Smooth muscle cell of the brain vasculature (primary cell): ENCODE data around the gene OR10Z1.

Experiments
- DNase-seq: peaks from one replicate; pipeline ENCODE4 v3.0.0-alpha.2; 2012; ENCODE audit warnings: low read depth, low spot score

Gene OR10Z1

GRCh38 chr1:158604968-158605367 lies at the start of gene OR10Z1:
Gene OR10Z1, plus strand, starts transcription at chr1:158605268. Its CDS starts 1,171 bp downstream, at chr1:158606439.
- DNase-seq: no peak

GRCh38 chr1:158559696-158560095 lies 45.4 kb upstream of the OR10Z1 start:
- DNase-seq: no peak

- DNase-seq: no peak
These were observed 41.2 kb upstream of the OR10Z1 start for GRCh38 chr1:158563853-158564252.

- DNase-seq: no peak
These were observed 40.5 kb upstream of the OR10Z1 start for GRCh38 chr1:158564608-158565007.

- DNase-seq: no peak
These were observed 34.6 kb upstream of the OR10Z1 start, which contains the start of gene OR6P1 for GRCh38 chr1:158570480-158570879. Gene OR6P1, minus strand, starts transcription at chr1:158570580. Its CDS starts 6,976 bp downstream, at chr1:158563604.

- DNase-seq: no peak
These were observed 32.8 kb upstream of the OR10Z1 start for GRCh38 chr1:158572226-158572625.

GRCh38 chr1:158577561-158577960 lies 27.5 kb upstream of the OR10Z1 start:
- no peak for DNase-seq

GRCh38 chr1:158579733-158580132 lies 25.3 kb upstream of the OR10Z1 start, which contains the start of gene OR10X1:
Gene OR10X1, minus strand, starts transcription at chr1:158579899. Its CDS starts 0 bp downstream, at chr1:158579899.
- DNase-seq: no peak

- no peak for DNase-seq
These were observed 21.1 kb upstream of the OR10Z1 start for GRCh38 chr1:158583962-158584361.

GRCh38 chr1:158586942-158587341 lies 18.1 kb upstream of the OR10Z1 start:
- no peak for DNase-seq

GRCh38 chr1:158600735-158601134 lies 4.3 kb upstream of the OR10Z1 start:
- no peak for DNase-seq

GRCh38 chr1:158607296-158607695 lies 2.2 kb downstream of the OR10Z1 start:
- DNase-seq: no peak

- DNase-seq: no peak
These were observed 6.8 kb downstream of the OR10Z1 start for GRCh38 chr1:158611916-158612315.

GRCh38 chr1:158613764-158614163 lies 8.7 kb downstream of the OR10Z1 start:
- DNase-seq: no peak

GRCh38 chr1:158638146-158638545 lies 33.1 kb downstream of the OR10Z1 start:
- no peak for DNase-seq

GRCh38 chr1:158638904-158639303 lies 33.8 kb downstream of the OR10Z1 start:
- no peak for DNase-seq

GRCh38 chr1:158644449-158644848 lies 39.4 kb downstream of the OR10Z1 start:
- DNase-seq: no peak

- DNase-seq: no peak
These were observed 41.4 kb downstream of the OR10Z1 start for GRCh38 chr1:158646465-158646864.

GRCh38 chr1:158649052-158649451 lies 44.0 kb downstream of the OR10Z1 start:
- no peak for DNase-seq

- no peak for DNase-seq
These were observed 47.8 kb downstream of the OR10Z1 start for GRCh38 chr1:158652721-158653334.

- DNase-seq: no peak
These were observed 49.0 kb downstream of the OR10Z1 start for GRCh38 chr1:158654086-158654485.

- DNase-seq: no peak
These were observed 49.5 kb downstream of the OR10Z1 start for GRCh38 chr1:158654571-158654970.
